ENCODE measurements around the gene GNLY.

The GNLY gene

DNA sequence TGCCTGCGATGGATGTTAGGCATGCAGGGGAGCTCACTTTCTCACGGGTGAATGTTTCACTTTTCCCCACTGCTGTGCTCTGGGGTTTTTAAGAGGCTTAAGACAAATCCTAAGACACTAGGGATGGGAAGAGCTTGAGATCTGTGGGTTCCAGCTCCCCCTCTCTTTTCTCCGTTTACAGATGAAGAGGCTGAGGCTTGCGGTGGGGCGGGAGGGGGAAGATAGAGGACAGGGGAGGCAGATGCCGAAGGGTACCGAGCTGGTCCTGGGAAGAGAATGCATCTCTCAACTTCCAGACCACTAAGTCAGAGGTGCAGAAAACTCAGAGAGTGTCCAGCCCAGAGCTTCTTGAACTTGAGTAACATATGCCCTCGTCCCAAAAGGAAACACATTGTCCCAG is 51.5 kb downstream of the GNLY start:
- DNase-seq: no peak

DNA sequence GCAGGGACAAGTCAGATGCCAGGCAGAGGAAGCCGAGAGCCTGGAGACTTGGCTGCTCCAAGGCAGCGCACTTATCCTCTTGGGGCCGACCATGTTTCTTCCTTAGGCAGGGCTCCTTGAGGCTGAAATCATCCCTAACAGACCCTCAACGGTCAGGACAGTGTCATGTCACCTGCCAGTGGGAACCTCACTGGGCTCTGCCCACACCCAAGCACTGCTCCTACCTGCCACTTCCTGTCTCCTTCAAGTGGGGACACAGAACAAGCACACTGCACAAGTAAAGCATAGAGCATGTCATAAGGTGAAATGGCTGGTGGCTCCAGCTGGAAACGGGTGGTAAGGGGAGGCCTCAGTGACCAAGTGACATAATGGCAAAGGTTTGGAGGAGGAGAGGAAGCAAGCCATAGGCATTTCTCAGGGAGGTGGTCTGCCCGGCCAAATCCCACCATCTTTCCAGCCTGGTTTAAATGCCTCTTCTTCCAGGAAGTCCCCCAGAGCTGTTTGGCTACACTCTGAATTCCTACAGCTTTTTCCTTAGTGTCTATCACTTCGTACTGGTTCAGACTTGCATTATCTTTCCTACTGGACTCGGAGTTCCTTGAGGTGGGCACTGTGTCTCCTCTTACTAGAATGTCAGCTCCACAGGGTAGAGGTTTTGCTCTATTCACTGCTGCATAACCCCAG is 52.3 kb downstream of the GNLY start:
- DNase-seq: no peak

DNA sequence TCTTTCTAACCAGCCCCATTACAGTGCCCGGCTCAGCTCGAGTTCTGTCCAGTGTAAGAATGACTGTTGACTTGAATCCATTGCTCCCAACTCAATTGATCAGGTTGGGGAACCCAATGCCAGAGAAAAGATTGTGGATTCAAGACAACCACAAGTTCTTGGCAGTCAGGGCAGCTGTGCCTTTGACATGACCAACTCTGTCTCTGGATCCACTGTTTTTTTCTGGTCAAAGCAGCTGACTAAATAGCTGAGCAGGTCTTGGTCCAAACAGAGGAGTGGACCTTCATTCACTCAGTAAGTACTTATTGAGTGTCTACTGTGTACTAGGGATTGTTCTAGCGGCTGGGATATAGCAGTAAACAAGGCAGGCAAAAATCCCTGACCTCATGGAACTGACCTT is 53.3 kb downstream of the GNLY start:
- no peak for DNase-seq

DNA sequence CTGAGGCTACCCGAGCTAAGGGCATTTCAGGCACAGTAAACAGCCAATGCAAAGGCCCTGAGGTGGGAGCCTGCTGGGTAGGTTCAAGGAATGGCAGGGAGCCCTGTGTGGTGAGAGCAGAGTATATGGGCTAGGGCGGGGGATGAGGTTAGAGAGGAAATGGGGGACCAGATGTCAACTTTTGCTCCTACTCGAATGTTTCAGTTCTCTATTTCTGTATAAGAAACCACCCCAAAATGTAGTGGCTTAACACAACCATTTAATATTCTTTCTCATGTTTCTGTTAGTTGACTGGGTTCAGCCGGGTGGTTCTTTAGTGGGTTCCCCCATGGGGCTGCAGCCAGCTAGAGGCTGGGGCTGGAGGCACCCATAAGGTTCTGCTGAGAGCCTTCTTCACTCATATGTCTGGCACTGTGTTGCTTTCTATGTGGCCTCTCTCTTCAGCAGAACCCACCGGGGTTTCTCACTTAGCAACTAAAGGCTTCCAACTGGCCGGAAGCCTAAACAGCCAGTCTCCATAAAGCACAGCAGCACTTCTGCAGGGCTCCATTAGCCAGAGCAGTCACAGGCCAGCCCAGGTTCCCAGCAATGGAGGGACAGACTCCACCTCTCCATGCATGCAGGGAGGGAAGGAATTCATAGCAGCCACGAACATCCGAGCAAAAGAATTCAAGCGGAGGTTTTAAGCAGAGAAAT is 54.0 kb downstream of the GNLY start:
- no peak for DNase-seq
